Measurements from ENCODE around the gene LSM7. TPM values are rescaled to one million over a fixed set of nuclear protein-coding genes. Genes with fewer than 3 reads are reported as not detected.
A peak's percentile ranks its signal among the peaks of the same experiment; 100 is the strongest.

The LSM7 gene
- total and polyA plus RNA-seq, 2 of the 13 experiments (the other 11 are each of a cell fraction or from before 2014, with no cell fraction given) = 140 to 205 TPM

- TF ChIP-seq ZNF18 (CRISPR knock-in tag; IDR thresholded peaks at IDR 0.05; ENCODE audit: insufficient replicate concordance) (peak; percentile 59), ZFP91 (CRISPR knock-in tag; IDR thresholded peaks at IDR 0.05; ENCODE audit: borderline replicate concordance) (0 out of 2 replicates have a peak, but pooled peaks have one; percentile 38), ZSCAN31 (CRISPR knock-in tag; IDR thresholded peaks at IDR 0.05; ENCODE audit: low read depth) (0 out of 2 replicates have a peak, but pooled peaks have one; percentile 26), IKZF4 (CRISPR knock-in tag; IDR thresholded peaks at IDR 0.05; ENCODE audit: borderline replicate concordance, low read depth, not compliant biosample characterization) (peak; percentile 56), GABPB1 (CRISPR knock-in tag; IDR thresholded peaks at IDR 0.05) (0 out of 2 replicates have a peak, but pooled peaks have one; percentile 24), RFX3 (CRISPR knock-in tag; IDR thresholded peaks at IDR 0.05) (peak; percentile 59), ATF7-NPFF (CRISPR knock-in tag; IDR thresholded peaks at IDR 0.05; ENCODE audit: low read depth) (peak; percentile 46; the same call in 1 of the 2 replicates), RFX1 (IDR thresholded peaks at IDR 0.05) (peak; percentile 41; the same call in 1 of the 2 replicates), FOXK1 (CRISPR knock-in tag; IDR thresholded peaks at IDR 0.05; ENCODE audit: borderline replicate concordance, low read depth) (no peak), MYC (CRISPR knock-in tag; IDR thresholded peaks at IDR 0.05; ENCODE audit: borderline replicate concordance) (peak; percentile 45; the same call in 1 of the 2 replicates), MAX (IDR thresholded peaks at IDR 0.05) (peak; percentile 89), MXD1 (CRISPR knock-in tag; IDR thresholded peaks at IDR 0.05) (peak; percentile 72; the same call in 1 of the 2 replicates), ZNF773 (CRISPR knock-in tag; IDR thresholded peaks at IDR 0.05; ENCODE audit: borderline replicate concordance) (no peak), MTF2 (CRISPR knock-in tag; IDR thresholded peaks at IDR 0.05; ENCODE audit: borderline replicate concordance) (peak; percentile 63; the same call in 1 of the 2 replicates), ZSCAN21 (CRISPR knock-in tag; IDR thresholded peaks at IDR 0.05; ENCODE audit: borderline replicate concordance) (peak; percentile 49; the same call in 1 of the 2 replicates), MAZ (IDR thresholded peaks at IDR 0.05; ENCODE audit: borderline replicate concordance, low read depth, low read length) (no peak), MAZ (CRISPR knock-in tag; IDR thresholded peaks at IDR 0.05; ENCODE audit: low read depth) (peak; percentile 55; the same call in 1 of the 2 replicates), ZBTB14 (CRISPR knock-in tag; IDR thresholded peaks at IDR 0.05) (peak; percentile 58), ATF5 (CRISPR knock-in tag; IDR thresholded peaks at IDR 0.05; ENCODE audit: low read depth) (no peak), RNF2 (conservative IDR thresholded peaks at IDR 0.05; ENCODE audit: low read depth) (peak; percentile 68; the same call in 1 of the 2 replicates), BHLHE40 (IDR thresholded peaks at IDR 0.05; ENCODE audit: low read length) (peak; percentile 23; the same call in 1 of the 2 replicates)
These were observed 37.1 kb downstream of the LSM7 start (continued) for GRCh38 chr19:2291185-2291751.

All from HepG2 (cell line).